H1 (cell line): Measurements from ENCODE around the gene CHRM3. TPM values are rescaled to one million over a fixed set of nuclear protein-coding genes. Genes with fewer than 3 reads are reported as not detected.
"Not testable (repeated sequence)": the region's sequence is repeated elsewhere in the genome, so short reads cannot be mapped to it uniquely, and the experiment has no call there.

Source experiments
- CTCF ChIA-PET: fragments of 300-600 bp; sonication (Branson Sonifier 250); formaldehyde crosslinking; loops from one replicate; lab custom pipeline; 2021; ENCODE audit not compliant: partially characterized antibody; lab: Charles Lee
- POLR2A ChIA-PET: fragments of 300-600 bp; sonication (Branson Sonifier 250); formaldehyde crosslinking; loops from one replicate; lab custom pipeline; 2021; ENCODE audit warnings: inconsistent platforms; ENCODE audit not compliant: partially characterized antibody; lab: Charles Lee
- DNase-seq, 2 experiments: peaks; one replicate each; pipeline versions ENCODE4 v3.0.0 to v3.0.0-alpha.2; 2010 to 2022; ENCODE audit warnings: low spot score in 2 of 2, low read depth in 1 of 2, mixed read lengths in 1 of 2
- FAIRE-seq: peaks from 2 replicates; lab custom pipeline; 2011; peaks lifted over from hg19 to GRCh38; lab: Jason Lieb, UNC
- H2AFZ ChIP-seq: 2 replicates; pipeline ENCODE4 v1.8.1; 2012; ENCODE audit warnings: low read length, inconsistent platforms
- H2AK5ac ChIP-seq: 2 replicates; pipeline ENCODE4 v1.6.1; 2013; ENCODE audit warnings: low read depth, low read length
- H2BK120ac ChIP-seq: replicated peaks from 2 replicates; pipeline ENCODE3; 2013; ENCODE audit warnings: low read depth, low read length, inconsistent platforms
- H2BK12ac ChIP-seq: 2 replicates; pipeline ENCODE4 v1.6.1; 2013; ENCODE audit warnings: low read depth, low read length
- H2BK15ac ChIP-seq: 2 replicates; pipeline ENCODE4 v1.6.1; 2013; ENCODE audit warnings: low read length
- H2BK20ac ChIP-seq: 2 replicates; pipeline ENCODE4 v1.6.1; 2013; ENCODE audit warnings: low read length
- H2BK5ac ChIP-seq: 2 replicates; pipeline ENCODE4 v1.6.1; 2013; ENCODE audit warnings: low read depth, low read length
- H3K14ac ChIP-seq: 2 replicates; pipeline ENCODE4 v1.6.1; 2013; ENCODE audit warnings: inconsistent platforms; ENCODE audit not compliant: insufficient read length
- H3K18ac ChIP-seq: 2 replicates; pipeline ENCODE4 v1.6.1; 2013; ENCODE audit warnings: low read length; ENCODE audit errors: extremely low read depth
- H3K23ac ChIP-seq: 2 replicates; pipeline ENCODE4 v1.6.1; 2013; ENCODE audit warnings: inconsistent platforms; ENCODE audit not compliant: insufficient read length
- H3K23me2 ChIP-seq: 2 replicates; pipeline ENCODE4 v1.6.1; 2013; ENCODE audit warnings: low read depth, low read length
- H3K27ac ChIP-seq: 2 replicates; pipeline ENCODE4 v1.6.1; 2011; ENCODE audit warnings: low read depth, low read length, inconsistent platforms
- H3K27me3 ChIP-seq, 4 experiments: replicated peaks in 1 of 4; 1 replicate in 1 of 4; 2 replicates in 3 of 4; pipeline versions ENCODE4 v1.6.1 to v1.8.1; 2011 to 2013; ENCODE audit warnings: low read length in 3 of 4, mild to moderate bottlenecking in 3 of 4, inconsistent platforms in 2 of 4, mixed read lengths in 2 of 4, moderate library complexity in 1 of 4; ENCODE audit not compliant: control insufficient read depth in 3 of 4, insufficient read depth in 3 of 4; ENCODE audit errors: extremely low read depth in 1 of 4
- H3K36me3 ChIP-seq, 4 experiments: 2 replicates each; pipeline versions ENCODE4 v1.6.1 to v1.8.1; 2011 to 2013; ENCODE audit warnings: mild to moderate bottlenecking in 4 of 4, low read length in 3 of 4, moderate library complexity in 2 of 4, control low read depth in 1 of 4, inconsistent platforms in 1 of 4; ENCODE audit not compliant: insufficient read depth in 4 of 4, control insufficient read depth in 2 of 4
- H3K4ac ChIP-seq: replicated peaks from 2 replicates; pipeline ENCODE3; 2013; ENCODE audit warnings: low read length, low read depth, mixed read lengths, inconsistent platforms; ENCODE audit not compliant: insufficient read length
- H3K4me1 ChIP-seq, 4 experiments: replicated peaks in 1 of 4; 1 replicate in 1 of 4; 2 replicates in 3 of 4; pipeline versions ENCODE4 v1.6.1 to v1.8.1; 2011 to 2013; ENCODE audit warnings: low read length in 3 of 4, inconsistent platforms in 2 of 4, mixed read lengths in 1 of 4; ENCODE audit not compliant: insufficient read depth in 4 of 4, control insufficient read depth in 3 of 4
- H3K4me2 ChIP-seq, 2 experiments: 2 replicates each; pipeline versions ENCODE4 v1.6.1 to v1.8.1; 2011 to 2013; ENCODE audit warnings: low read depth in 2 of 2, low read length in 2 of 2, control low read depth in 1 of 2, inconsistent platforms in 1 of 2, mild to moderate bottlenecking in 1 of 2; ENCODE audit not compliant: insufficient read depth in 1 of 2
- H3K4me3 ChIP-seq, 4 experiments: fragments of 200-600, 300-600 bp in 1 of 4; sonication (generic), shearing (Covaris generic), sonication (Bioruptor Twin) in 1 of 4; 2 replicates each; pipeline versions ENCODE4 v1.5.1 to v1.8.1; 2011 to 2016; ENCODE audit warnings: low read length in 4 of 4, low read depth in 3 of 4, control low read depth in 2 of 4, inconsistent platforms in 2 of 4, mild to moderate bottlenecking in 2 of 4, mixed read lengths in 1 of 4, moderate library complexity in 1 of 4; ENCODE audit not compliant: insufficient read depth in 2 of 4; ENCODE audit errors: extremely low read depth in 1 of 4
- H3K56ac ChIP-seq: replicated peaks from 2 replicates; pipeline ENCODE3; 2013; ENCODE audit warnings: low read depth, mild to moderate bottlenecking, mixed read lengths, low read length, inconsistent platforms; ENCODE audit not compliant: insufficient read length
- H3K79me1 ChIP-seq: 2 replicates; pipeline ENCODE4 v1.6.1; 2013; ENCODE audit warnings: low read depth, low read length, control low read depth
- H3K79me2 ChIP-seq, 2 experiments: 2 replicates each; pipeline versions ENCODE4 v1.6.1 to v1.8.1; 2012 to 2013; ENCODE audit warnings: low read length in 2 of 2, mild to moderate bottlenecking in 2 of 2, inconsistent platforms in 1 of 2; ENCODE audit not compliant: insufficient read depth in 2 of 2, control insufficient read depth in 1 of 2
- H3K9ac ChIP-seq, 4 experiments: replicated peaks in 1 of 4; 1 replicate in 1 of 4; 2 replicates in 3 of 4; pipeline versions ENCODE4 v1.6.1 to v1.8.1; 2011 to 2013; ENCODE audit warnings: low read depth in 3 of 4, low read length in 3 of 4, control low read depth in 2 of 4, mild to moderate bottlenecking in 2 of 4, moderate library complexity in 2 of 4, inconsistent platforms in 1 of 4; ENCODE audit errors: extremely low read depth in 1 of 4
- H3K9me3 ChIP-seq, 2 experiments: 2 replicates each; pipeline versions ENCODE4 v1.6.1 to v1.8.1; 2012 to 2013; ENCODE audit warnings: mild to moderate bottlenecking in 2 of 2, moderate library complexity in 2 of 2, control low read depth in 1 of 2, inconsistent platforms in 1 of 2, low read depth in 1 of 2, low read length in 1 of 2, mixed read lengths in 1 of 2; ENCODE audit not compliant: insufficient read depth in 2 of 2
- H4K20me1 ChIP-seq, 2 experiments: replicated peaks in 1 of 2; 2 replicates each; pipeline versions ENCODE3 to v1.8.1; 2011 to 2013; ENCODE audit warnings: inconsistent platforms in 2 of 2, low read length in 2 of 2, mild to moderate bottlenecking in 1 of 2; ENCODE audit not compliant: insufficient read depth in 2 of 2, control insufficient read depth in 1 of 2
- H4K5ac ChIP-seq: 2 replicates; pipeline ENCODE4 v1.6.1; 2013; ENCODE audit warnings: low read length, low read depth, mixed read lengths, inconsistent platforms; ENCODE audit not compliant: insufficient read length
- H4K8ac ChIP-seq: 2 replicates; pipeline ENCODE4 v1.8.0; 2013; ENCODE audit warnings: mild to moderate bottlenecking, moderate library complexity, low read length, inconsistent platforms; ENCODE audit not compliant: insufficient read depth; ENCODE audit errors: extremely low read depth
- H4K91ac ChIP-seq: replicated peaks from 2 replicates; pipeline ENCODE3; 2013; ENCODE audit warnings: low read length, mixed read lengths, inconsistent platforms; ENCODE audit not compliant: insufficient read length
- WGBS, 2 experiments: shearing (Covaris generic) in 1 of 2; methylation state at CpG; one replicate each; pipeline versions ENCODE4 v1.1.6 to v1.1.7; 2013 to 2015; ENCODE audit warnings: low lambda C conversion rate in 2 of 2, mixed read lengths in 2 of 2, inconsistent platforms in 1 of 2, low coverage in 1 of 2, missing lambda C conversion rate in 1 of 2; ENCODE audit not compliant: insufficient replicate concordance in 2 of 2, insufficient coverage in 1 of 2, insufficient read length in 1 of 2; ENCODE audit errors: extremely low coverage in 1 of 2, missing lambda C conversion rate in 1 of 2; 5-methylcytosine and 5-hydroxymethylcytosine counted together
- polyA plus RNA-seq, 7 experiments: library from polyadenylated mRNA; depleted of rRNA in 3 of 7; stranded (reverse) in 5 of 7; unstranded in 2 of 7; fragments of >200 nt in 5 of 7; fragments of 200-250 nt in 2 of 7; gene quantifications; 1 replicate in 5 of 7; 2 replicates in 1 of 7; 4 replicates in 1 of 7; pipeline versions ENCODE4 v1.2.1 to v1.2.3, GENCODE V29; 2011 to 2013; ENCODE audit warnings: missing spikeins in 2 of 7, mixed read lengths in 2 of 7
- total RNA-seq: library from RNA; stranded (reverse); fragmentation: NEBNext Ultra II Directional; extraction: Animal tissue kit (Norgen Biotek cat#: 25700); gene quantifications from 2 replicates; pipeline ENCODE4 v1.2.1, GENCODE V29; 2021

The CHRM3 gene
- total and polyA plus RNA-seq, 2 of the 8 experiments (the other 6 are each of a cell fraction or from before 2014, with no cell fraction given) = 3.3 to 5.0 TPM

DNA sequence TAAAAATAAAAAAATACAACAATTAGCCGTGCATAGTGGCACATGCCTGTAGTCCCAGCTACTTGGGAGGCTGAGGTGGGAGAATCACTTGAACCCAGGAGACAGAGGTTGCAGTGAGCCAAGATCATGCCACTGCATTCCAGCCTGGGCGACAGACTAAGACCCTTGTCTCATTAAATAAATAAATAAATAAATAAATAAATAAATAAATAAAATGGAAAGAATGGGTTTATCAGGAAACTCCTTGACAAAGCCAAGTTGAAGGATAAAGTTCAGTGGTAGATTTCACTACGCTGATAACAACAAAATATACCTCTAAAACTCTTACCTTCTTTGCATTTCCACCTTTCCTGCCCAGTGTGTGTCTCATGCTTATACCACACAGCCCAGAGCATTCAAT lies 15.5 kb upstream of the CHRM3 start:
- H4K5ac ChIP-seq, H3K27ac ChIP-seq, H3K4me2 ChIP-seq, POLR2A ChIA-PET, H4K8ac ChIP-seq, H3K27me3 ChIP-seq, H2BK5ac ChIP-seq, H3K18ac ChIP-seq, H2AK5ac ChIP-seq, H3K14ac ChIP-seq, H4K20me1 ChIP-seq, H3K79me2 ChIP-seq, H3K4me3 ChIP-seq, H3K9ac ChIP-seq, H3K23ac ChIP-seq, H2BK15ac ChIP-seq, H3K36me3 ChIP-seq, H2BK120ac ChIP-seq, H2BK20ac ChIP-seq, H3K56ac ChIP-seq, H2AFZ ChIP-seq, H3K9me3 ChIP-seq, H3K4me1 ChIP-seq, H4K91ac ChIP-seq, DNase-seq, H2BK12ac ChIP-seq, H3K79me1 ChIP-seq, H3K23me2 ChIP-seq, H3K4ac ChIP-seq, FAIRE-seq: not testable (repeated sequence)
- WGBS, 2 experiments = 55% methylated on average over 3 of the region's 3 CpGs; no CpG with 5 or more reads in 1 of the 2 experiments
- CTCF ChIA-PET = interaction anchor here (1.2 kb wide), 1 partner anchor 10 kb away, joined by 6 read pairs; no protein-coding TSS in a partner anchor
